NCI-H2081 treated with DMSO at 0.1 percent for 48 hours (cell line): ENCODE measurements around the gene A2M.

Experiments used
- DNase-seq: peaks from one replicate; lab custom pipeline; 2025; lab: John Stamatoyannopoulos, UW

A2M gene

GRCh38 chr12:9039397-9039977, 76.2 kb downstream of the A2M start:
- peak; percentile 5 for DNase-seq

- DNase-seq = no peak
Observed at GRCh38 chr12:9037431-9037830, 78.3 kb downstream of the A2M start.

- DNase-seq = no peak
Observed at GRCh38 chr12:9036227-9036626, 79.5 kb downstream of the A2M start.

GRCh38 chr12:9034095-9034494, 81.6 kb downstream of the A2M start:
- no peak for DNase-seq

- DNase-seq = no peak
Observed at GRCh38 chr12:9033265-9033887, 82.3 kb downstream of the A2M start.

- DNase-seq = no peak
Observed at GRCh38 chr12:9032202-9032964, 83.3 kb downstream of the A2M start.

- no peak for DNase-seq
Observed at GRCh38 chr12:9030776-9031175, 84.9 kb downstream of the A2M start.

GRCh38 chr12:9027161-9028059, 88.3 kb downstream of the A2M start:
- DNase-seq = no peak

GRCh38 chr12:9024512-9024911, 91.2 kb downstream of the A2M start:
- no peak for DNase-seq

- DNase-seq = no peak
Observed at GRCh38 chr12:9022592-9022991, 93.1 kb downstream of the A2M start.
